ENCODE measurements around the gene TCF12.

DNA sequence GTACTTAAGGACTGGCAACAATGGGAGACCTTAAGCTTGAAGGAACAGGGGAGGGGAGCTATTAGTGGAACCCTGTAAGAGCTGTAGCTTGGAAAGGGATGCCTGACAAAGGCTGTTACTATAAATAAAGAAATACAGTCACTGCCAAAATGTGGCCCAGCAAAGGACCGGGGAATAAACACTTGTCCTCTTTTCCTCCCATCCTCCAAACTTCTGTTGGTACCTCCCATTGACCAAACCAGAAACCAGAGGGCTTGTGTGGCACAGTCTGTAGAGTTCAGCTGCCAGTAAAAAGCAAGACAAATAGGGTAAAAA, 25.1 kb upstream of the TCF12 start:
- TF ChIP-seq, protein P1, sequence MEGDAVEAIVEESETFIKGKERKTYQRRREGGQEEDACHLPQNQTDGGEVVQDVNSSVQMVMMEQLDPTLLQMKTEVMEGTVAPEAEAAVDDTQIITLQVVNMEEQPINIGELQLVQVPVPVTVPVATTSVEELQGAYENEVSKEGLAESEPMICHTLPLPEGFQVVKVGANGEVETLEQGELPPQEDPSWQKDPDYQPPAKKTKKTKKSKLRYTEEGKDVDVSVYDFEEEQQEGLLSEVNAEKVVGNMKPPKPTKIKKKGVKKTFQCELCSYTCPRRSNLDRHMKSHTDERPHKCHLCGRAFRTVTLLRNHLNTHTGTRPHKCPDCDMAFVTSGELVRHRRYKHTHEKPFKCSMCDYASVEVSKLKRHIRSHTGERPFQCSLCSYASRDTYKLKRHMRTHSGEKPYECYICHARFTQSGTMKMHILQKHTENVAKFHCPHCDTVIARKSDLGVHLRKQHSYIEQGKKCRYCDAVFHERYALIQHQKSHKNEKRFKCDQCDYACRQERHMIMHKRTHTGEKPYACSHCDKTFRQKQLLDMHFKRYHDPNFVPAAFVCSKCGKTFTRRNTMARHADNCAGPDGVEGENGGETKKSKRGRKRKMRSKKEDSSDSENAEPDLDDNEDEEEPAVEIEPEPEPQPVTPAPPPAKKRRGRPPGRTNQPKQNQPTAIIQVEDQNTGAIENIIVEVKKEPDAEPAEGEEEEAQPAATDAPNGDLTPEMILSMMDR (IDR thresholded peaks at IDR 0.05): no peak
- TF ChIP-seq TCF7L2 (IDR thresholded peaks at IDR 0.05; ENCODE audit: low read depth, low read length): no peak
- TF ChIP-seq SIN3A (IDR thresholded peaks at IDR 0.05; ENCODE audit: borderline replicate concordance, insufficient read depth, low read depth, low read length): no peak
